ENCODE measurements around the gene U2AF2. TPM values are rescaled to one million over a fixed set of nuclear protein-coding genes. Genes with fewer than 3 reads are reported as not detected.

U2AF2 gene
- total and polyA plus RNA-seq, 2 of the 4 experiments (the other 2 are of a cell fraction): 120 to 260 TPM

DNA sequence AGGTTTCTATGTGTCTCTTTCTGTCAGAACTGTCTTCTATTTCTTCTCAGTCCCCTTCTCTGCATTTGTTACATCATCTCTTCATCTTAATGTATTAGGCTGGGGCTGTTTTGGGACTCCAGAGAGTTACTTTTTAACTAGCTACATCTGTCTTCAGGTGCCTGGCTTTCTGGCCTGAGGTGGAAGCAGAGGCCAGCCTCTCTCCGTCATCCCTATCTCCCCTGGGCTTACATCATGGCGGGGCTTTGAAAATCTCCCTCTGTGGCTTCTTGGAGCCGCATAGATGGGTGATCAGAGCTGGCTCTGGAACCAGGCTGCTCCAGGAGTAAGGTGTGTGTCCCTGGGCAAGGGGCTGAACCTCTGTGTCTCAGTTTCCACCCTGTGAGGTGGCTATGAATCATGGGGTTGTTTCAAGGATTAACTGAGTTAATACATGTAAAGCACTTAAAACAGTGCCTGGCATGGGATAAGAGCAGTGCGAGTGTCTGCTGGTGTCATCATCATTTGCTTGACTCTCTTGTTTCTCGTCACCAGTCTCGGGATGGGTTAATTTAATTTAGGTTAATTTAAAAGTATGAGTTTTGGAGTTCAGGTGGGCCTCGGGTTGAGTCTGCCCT, 22.2 kb downstream of the U2AF2 start:
- no TSS peak for BruUV-seq (replicated peaks)
- Histone ChIP-seq H4K91ac (ENCODE audit: insufficient read depth, low read depth, low read length) (no peak overlapping the region), H2AFZ (replicated peaks; ENCODE audit: low read length, poor library complexity) (no peak overlapping the region), H4K20me1 (ENCODE audit: insufficient read depth, low read length) (peaks cover 64% of the 10 kb centered on the region), H3K27me3 (ENCODE audit: control insufficient read depth, insufficient read depth, low read length) (no peaks in the 10 kb centered on the region), H3K4ac (ENCODE audit: low read depth, low read length) (no peak overlapping the region), H3K9me3 (ENCODE audit: control insufficient read depth, insufficient read depth, low read length) (no peaks in the 10 kb centered on the region), H3K4me2 (ENCODE audit: low read depth, low read length) (peak overlapping the region; percentile 19; the same call in 1 of the 2 replicates), H3K18ac (ENCODE audit: low read depth, low read length) (no peak overlapping the region), H2AK9ac (replicated peaks; ENCODE audit: low read depth, low read length, poor library complexity) (no peak overlapping the region), H2BK120ac (ENCODE audit: low read depth, low read length) (no peak overlapping the region), H2BK5ac (ENCODE audit: low read depth, low read length, poor library complexity, severe bottlenecking) (no peak overlapping the region), H3K79me1 (ENCODE audit: low read depth in 1 of 2, low read length in 2 of 2) (peaks cover 11 to 66% of the 10 kb centered on the region in 2 experiments), H3K23ac (ENCODE audit: low read depth, low read length) (no peak overlapping the region), H2AK5ac (ENCODE audit: low read depth, low read length) (no peak overlapping the region), H3K27ac (ENCODE audit: insufficient read depth, low read length) (no peak overlapping the region), H2BK20ac (ENCODE audit: low read depth, low read length) (no peak overlapping the region), H3K14ac (replicated peaks; ENCODE audit: low read depth, low read length) (no peak overlapping the region), H3K36me3 (ENCODE audit: control insufficient read depth, insufficient read depth, low read length) (peaks cover 38% of the 10 kb centered on the region), H3K9ac (ENCODE audit: low read depth, low read length) (0 out of 2 replicates have a peak overlapping the region, but pooled peaks have one; percentile 34), H4K8ac (ENCODE audit: low read depth in 2 of 2, low read length in 2 of 2) (no peak overlapping the region), H3K4me1 (ENCODE audit: control insufficient read depth, insufficient read depth, low read length) (peaks cover 10% of the 10 kb centered on the region), H3K9me1 (ENCODE audit: insufficient read depth, low read length) (peaks cover 4% of the 10 kb centered on the region; the same call in 1 of the 2 replicates), H3K56ac (ENCODE audit: extremely low read depth, insufficient read depth, low read length) (no peak overlapping the region), H3K4me3 (ENCODE audit: insufficient read depth, low read depth, low read length) (no peak overlapping the region), H4K5ac (ENCODE audit: low read depth, low read length) (no peak overlapping the region), H2BK15ac (ENCODE audit: low read depth, low read length) (no peak overlapping the region)
- 92% methylated on average over 2 of the region's 7 CpGs; no CpG with 5 or more reads in 1 of the 2 experiments for WGBS, 2 experiments (ENCODE audit: extremely low coverage in 2 of 2, insufficient read length in 1 of 2)
- POLR2A ChIA-PET (ENCODE audit: unreplicated experiment): interaction anchor here (0.6 kb wide), 1 partner anchor 31 kb away, joined by 3 read pairs; no protein-coding TSS in a partner anchor
- in situ Hi-C loops (cut with MboI; ENCODE audit: low sequenced_read_pairs) (loop anchor here (25.0 kb wide), 1 partner anchor 460 kb away; the partner anchor contains the start of gene ZNF444), dilution Hi-C loops (cut with HindIII; ENCODE audit: low sequenced_read_pairs, unreplicated experiment) (no loop called here), intact Hi-C loops (cut with micrococcal nuclease) (no loop called here)
- DNase-seq (no peak), ATAC-seq (ENCODE audit: low read depth) (no peak)
- CTCF ChIA-PET: no interaction called here
- TF ChIP-seq RCOR1 (IDR thresholded peaks at IDR 0.05; ENCODE audit: insufficient replicate concordance, low read length) (no peak), FOS (IDR thresholded peaks at IDR 0.05; ENCODE audit: low read depth, low read length) (no peak), RAD21 (IDR thresholded peaks at IDR 0.05; ENCODE audit: low read length) (no peak), NFE2L2 (IDR thresholded peaks at IDR 0.05; ENCODE audit: low read depth, low read length) (no peak), SMC3 (IDR thresholded peaks at IDR 0.05; ENCODE audit: low read depth, low read length) (no peak), MAFK (IDR thresholded peaks at IDR 0.05; ENCODE audit: low read depth, low read length) (no peak)
- TF ChIP-seq, protein P1, sequence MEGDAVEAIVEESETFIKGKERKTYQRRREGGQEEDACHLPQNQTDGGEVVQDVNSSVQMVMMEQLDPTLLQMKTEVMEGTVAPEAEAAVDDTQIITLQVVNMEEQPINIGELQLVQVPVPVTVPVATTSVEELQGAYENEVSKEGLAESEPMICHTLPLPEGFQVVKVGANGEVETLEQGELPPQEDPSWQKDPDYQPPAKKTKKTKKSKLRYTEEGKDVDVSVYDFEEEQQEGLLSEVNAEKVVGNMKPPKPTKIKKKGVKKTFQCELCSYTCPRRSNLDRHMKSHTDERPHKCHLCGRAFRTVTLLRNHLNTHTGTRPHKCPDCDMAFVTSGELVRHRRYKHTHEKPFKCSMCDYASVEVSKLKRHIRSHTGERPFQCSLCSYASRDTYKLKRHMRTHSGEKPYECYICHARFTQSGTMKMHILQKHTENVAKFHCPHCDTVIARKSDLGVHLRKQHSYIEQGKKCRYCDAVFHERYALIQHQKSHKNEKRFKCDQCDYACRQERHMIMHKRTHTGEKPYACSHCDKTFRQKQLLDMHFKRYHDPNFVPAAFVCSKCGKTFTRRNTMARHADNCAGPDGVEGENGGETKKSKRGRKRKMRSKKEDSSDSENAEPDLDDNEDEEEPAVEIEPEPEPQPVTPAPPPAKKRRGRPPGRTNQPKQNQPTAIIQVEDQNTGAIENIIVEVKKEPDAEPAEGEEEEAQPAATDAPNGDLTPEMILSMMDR (conservative IDR thresholded peaks at IDR 0.05; ENCODE audit: low read depth, low read length): no peak
